GM10266 (cell line): Measurements from ENCODE around the gene GRHL1.
"Not testable (repeated sequence)": the region's sequence is repeated elsewhere in the genome, so short reads cannot be mapped to it uniquely, and the experiment has no call there.

Source experiments
- DNase-seq: peaks from one replicate; pipeline ENCODE4 v3.0.0; 2012; ENCODE audit errors: extremely low spot score
- TF ChIP-seq, protein P1 (sequence below): IDR thresholded peaks from 2 replicates; pipeline ENCODE4 v1.5.1; 2012; ENCODE audit warnings: mild to moderate bottlenecking, low read depth; ENCODE audit not compliant: control insufficient read depth, insufficient read depth; ENCODE audit errors: missing control alignments

GRHL1 gene

DNA sequence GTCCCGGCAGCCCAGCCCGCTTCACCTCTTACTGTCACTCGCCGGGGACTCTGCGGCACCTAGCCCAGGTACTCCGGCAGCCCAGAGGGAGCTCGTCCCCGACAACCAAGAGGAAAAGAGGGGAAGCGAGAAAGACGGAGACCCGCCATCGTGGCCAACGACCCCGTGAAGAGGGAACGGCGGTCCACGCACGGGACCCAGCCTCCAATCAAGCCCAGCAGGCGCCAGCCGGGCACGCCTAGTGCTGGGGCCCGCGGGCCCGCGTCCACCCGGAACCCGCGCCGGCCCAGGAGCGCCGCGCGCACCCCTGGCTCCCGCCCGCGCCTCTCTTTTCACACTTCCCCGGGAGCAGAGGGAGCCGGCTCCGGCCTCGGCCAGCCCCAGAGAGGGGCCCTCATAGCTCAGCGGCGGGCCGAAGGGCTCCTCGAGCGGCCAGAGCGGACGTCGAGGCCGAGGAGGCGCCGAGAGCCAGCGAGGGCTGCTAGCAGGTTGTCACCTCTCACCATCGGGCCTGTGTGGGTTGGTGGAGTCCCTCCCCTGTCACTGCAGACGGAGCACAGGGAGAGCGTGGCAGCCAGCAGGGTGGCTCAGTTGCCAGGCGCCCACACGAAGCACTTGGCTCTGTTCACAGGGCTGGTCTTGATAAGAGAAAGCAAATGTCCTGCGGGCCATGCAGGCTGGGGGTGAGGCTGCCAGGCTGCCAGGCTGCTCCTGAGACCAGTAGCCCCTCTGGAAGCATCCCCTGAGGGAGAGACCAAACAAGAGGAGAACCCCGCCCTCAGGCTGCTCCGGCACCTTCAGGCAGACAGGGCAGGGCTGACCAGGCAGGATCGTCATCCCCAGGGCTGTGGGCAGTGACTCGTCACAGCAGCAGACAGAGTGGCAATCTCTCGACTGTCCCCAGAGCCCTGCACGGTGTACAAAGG lies 55.0 kb downstream of the GRHL1 start:
- DNase-seq: no peak
- TF ChIP-seq, protein P1, sequence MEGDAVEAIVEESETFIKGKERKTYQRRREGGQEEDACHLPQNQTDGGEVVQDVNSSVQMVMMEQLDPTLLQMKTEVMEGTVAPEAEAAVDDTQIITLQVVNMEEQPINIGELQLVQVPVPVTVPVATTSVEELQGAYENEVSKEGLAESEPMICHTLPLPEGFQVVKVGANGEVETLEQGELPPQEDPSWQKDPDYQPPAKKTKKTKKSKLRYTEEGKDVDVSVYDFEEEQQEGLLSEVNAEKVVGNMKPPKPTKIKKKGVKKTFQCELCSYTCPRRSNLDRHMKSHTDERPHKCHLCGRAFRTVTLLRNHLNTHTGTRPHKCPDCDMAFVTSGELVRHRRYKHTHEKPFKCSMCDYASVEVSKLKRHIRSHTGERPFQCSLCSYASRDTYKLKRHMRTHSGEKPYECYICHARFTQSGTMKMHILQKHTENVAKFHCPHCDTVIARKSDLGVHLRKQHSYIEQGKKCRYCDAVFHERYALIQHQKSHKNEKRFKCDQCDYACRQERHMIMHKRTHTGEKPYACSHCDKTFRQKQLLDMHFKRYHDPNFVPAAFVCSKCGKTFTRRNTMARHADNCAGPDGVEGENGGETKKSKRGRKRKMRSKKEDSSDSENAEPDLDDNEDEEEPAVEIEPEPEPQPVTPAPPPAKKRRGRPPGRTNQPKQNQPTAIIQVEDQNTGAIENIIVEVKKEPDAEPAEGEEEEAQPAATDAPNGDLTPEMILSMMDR: no peak

DNA sequence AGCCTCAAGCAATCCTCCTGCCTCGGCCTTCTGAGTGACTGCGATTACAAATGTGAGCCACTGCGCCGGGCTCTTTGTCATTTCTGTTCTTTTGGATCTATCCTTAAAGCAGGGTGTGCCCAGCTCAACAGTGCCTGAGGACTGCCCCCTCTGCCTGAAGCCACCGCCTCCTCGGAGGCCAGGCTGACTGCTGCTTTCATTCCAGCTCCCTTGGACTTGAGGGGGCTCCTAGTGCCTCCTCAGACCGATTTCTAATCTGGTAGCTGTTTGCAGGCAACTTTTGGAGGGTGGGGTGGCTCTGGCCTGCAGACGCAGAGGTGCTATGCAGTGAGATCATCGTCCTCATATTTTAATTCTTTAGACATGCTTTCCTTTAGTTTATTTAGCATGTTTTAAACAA lies 55.9 kb downstream of the GRHL1 start:
- TF ChIP-seq, protein P1: no peak
- no peak for DNase-seq

DNA sequence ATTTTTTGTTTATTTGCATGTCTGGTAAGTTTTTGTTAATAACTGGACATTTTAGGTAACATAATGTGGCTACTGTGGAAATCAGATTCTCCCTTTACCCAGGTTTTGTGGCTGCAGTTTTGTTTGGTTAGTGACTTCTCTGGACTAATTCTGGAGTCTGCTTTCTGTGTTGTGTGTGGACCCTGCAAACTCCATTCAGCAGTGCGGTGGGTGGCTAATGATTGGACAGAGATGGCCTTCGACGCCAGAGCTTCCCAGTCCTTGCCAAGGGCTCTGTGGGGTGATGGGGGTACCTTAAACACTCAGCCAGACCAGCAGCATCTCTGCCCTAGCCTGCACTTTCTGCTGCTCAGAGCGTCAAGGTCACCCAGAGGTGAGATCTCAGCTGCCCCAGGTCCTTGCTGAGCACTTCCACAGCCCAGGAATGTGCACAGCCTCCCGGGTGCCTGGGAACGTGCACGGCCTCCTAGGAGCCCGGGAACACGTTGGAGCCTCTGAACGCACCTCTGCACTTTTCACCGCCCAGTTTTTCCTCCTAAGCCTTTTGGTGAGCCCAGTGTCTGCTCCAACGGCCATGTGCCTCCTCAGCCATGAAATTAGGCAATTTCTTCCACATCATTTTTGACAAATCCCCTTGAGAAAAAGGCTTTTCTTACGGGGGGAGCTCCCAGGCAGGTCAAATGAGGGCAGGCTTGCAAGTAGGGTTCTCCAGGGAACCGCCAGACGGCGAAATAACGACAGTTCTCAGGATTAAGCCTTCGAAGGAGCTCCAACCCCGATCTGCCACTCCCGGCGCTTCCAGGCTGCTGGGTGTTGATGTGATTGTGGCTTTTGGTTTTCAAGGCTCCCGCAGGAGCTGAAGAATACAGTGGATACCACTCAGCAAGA lies 56.7 kb downstream of the GRHL1 start:
- TF ChIP-seq, protein P1: no peak
- DNase-seq: no peak

DNA sequence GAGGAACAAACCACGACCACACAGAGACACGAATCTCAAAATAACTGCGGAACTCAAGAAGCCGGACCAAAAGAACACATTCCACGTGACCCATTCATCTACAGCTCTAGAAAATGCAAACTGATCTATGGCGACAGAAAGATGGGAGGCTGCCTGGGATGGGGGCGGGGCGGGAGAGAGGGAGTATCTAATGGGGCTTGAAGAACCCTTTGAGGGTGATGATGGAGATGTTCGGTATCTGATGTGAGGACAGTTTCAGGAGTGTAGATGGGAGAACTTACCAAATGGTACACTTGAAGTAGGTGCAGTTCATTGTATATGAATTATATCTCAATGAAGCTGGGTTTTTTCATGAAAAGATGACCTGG lies 57.3 kb downstream of the GRHL1 start:
- TF ChIP-seq, protein P1: no peak

DNA sequence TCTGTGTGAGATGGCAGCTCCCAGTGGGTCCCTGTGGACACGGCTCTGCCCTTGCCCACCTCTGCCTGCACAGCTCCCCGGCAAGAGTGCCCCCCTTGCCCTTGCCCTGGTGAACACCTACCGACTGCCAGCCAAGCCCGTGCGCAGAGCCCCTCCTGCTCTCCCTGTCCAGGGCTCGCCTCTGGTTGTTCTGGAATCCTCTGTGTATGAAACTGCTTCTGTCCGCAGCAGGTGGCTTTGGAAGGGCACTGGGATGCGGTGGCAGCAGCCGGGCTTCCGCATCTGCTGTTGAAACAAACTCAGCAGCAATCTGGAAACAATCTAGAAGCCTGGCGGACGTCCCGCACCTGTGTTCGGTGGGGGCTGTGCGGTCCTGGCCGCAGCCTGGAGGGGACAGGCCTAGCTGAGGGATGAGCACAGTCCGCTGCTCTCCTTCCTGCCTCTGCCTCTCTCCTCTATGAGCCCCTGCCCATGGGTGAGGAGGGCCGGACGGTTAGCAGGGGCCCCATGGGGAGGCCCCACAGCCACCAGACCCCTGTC lies 57.8 kb downstream of the GRHL1 start:
- no peak for DNase-seq
- TF ChIP-seq, protein P1: no peak

More for the DNA sequence above, 57.3 kb downstream of the GRHL1 start:
- DNase-seq: no peak

DNA sequence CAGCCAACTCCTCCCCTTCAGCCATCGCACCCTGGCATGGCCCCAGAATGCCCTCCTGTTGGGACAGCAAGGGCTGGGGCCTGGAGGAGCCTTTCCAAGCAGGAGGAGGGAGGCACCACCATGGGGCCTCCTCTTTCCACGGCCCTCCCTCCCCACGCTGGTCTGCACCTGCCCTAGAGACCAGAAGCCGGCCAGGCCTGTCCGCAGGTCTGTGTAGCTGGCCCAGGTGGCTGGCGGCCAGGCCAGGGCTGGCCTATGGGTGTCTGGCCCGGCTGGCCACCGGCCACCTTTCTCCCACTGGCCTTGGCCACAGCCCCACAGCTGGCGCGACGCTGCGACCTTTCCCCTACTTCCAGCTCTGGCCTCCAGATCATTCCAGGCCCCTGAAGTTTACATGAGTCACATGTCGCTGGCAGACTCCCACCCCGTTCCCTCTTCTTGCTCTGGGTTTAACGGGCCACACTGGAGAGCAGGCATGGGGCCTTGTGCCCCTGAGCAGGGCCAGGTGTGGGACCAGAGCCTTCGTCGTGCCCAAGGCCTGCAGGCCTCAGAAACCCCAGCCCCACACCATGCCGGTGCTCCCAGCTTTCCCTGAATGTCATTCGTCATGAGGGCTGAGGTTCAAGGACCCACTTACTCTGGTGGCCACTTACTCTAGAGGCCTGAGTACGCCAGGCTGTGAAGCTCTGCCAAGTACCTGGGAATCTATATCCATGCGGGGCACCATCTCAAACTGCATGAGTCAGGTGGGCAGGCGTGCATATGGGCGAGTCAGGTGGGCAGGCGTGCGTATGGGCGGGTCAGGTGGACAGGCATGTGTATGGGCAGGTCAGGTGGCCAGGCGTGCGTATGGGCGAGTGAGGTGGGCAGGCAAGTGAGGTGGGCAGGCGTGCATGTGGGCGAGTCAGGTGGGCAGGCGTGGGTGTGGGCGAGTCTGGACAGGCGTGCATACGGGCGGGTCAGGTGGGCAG lies 58.6 kb downstream of the GRHL1 start:
- no peak for DNase-seq
- TF ChIP-seq, protein P1: no peak

DNA sequence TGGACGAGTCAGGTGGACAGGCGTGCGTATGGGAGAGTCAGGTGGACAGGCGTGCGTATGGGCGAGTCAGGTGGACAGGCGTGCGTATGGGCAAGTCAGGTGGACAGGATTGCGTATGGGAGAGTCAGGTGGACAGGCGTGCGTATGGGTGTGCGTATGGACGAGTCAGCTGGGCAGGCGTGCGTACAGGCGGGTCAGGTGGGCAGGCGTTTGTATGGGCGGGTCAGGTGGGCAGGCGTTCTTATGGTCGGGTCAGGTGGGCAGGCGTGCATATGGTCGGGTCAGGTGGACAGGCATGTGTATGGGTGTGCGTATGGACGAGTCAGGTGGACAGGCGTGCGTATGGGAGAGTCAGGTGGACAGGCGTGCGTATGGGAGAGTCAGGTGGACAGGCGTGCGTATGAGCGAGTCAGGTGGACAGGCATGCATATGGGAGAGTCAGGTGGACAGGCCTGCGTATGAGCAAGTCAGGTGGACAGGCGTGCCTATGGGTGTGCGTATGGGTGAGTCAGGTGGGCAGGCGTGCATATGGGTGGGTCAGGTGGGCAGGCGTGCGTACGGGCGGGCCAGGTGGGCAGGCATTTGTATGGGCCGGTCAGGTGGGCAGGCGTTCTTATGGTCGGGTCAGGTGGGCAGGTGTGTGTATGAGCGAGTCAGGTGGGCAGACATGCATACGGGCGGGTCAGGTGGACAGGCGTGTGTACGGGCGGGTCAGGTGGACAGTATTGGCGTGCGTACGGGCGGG lies 59.5 kb downstream of the GRHL1 start:
- not testable (repeated sequence) for DNase-seq

DNA sequence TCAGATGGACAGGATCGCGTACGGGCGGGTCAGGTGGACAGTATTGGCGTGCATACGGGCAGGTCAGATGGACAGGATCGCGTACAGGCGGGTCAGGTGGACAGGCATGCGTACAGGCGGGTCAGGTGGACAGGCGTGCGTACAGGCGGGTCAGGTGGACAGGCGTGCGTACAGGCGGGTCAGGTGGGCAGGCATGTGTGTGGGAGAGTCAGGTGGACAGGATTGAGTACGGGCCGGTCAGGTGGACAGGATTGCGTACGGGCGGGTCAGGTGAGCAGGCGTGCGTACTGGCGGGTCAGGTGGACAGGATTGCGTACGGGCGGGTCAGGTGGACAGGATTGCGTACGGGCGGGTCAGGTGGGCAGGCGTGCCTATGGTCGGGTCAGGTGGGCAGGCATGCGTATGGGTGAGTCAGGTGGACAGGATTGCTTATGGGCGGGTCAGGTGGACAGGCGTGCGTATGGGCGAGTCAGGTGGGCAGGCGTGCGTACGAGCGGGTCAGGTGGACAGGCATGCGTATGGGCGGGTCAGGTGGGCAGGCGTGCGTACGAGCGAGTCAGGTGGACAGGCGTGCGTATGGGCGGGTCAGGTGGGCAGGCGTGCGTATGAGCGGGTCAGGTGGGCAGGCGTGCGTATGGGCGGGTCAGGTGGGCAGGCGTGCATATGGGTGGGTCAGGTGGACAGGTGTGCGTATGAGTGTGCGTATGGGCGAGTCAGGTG lies 60.3 kb downstream of the GRHL1 start:
- DNase-seq: not testable (repeated sequence)

DNA sequence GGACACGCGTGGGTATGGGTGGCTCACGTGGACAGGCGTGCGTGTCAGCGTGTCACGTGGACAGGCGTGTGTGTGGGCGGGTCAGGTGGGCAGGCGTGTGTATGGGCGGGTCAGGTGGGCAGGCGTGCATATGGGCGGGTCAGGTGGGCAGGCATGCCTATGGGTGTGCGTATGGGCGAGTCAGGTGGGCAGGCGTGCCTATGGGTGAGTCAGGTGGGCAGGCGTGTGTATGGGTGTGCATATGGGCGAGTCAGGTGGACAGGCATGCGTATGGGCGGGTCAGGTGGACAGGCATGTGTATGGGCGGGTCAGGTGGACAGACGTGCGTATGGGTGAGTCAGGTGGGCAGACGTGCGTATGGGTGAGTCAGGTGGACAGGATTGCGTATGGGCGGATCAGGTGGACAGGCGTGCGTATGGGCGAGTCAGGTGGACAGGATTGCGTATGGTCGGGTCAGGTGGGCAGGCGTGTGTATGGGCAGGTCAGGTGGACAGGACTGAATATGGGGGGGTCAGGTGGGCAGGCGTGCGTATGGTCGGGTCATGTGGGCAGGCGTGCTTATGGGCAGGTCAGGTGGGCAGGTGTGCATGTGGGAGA lies 61.0 kb downstream of the GRHL1 start:
- not testable (repeated sequence) for DNase-seq
